SU-DHL-6 (cell line): Measurements from ENCODE around the gene AVEN.

Source experiments
- CTCF ChIP-seq: fragments of 200-600 bp; sonication (generic); IDR thresholded peaks from one replicate; pipeline ENCODE4 v1.5.1; 2017; ENCODE audit warnings: antibody characterized with exemption, mild to moderate bottlenecking, low read length, moderate library complexity; ENCODE audit not compliant: insufficient read depth, poor library complexity, severe bottlenecking
- EZH2phosphoT487 ChIP-seq: fragments of 200-600 bp; sonication (generic), shearing (Covaris generic); conservative IDR thresholded peaks from 2 replicates; pipeline ENCODE4 v1.6.1; 2018; ENCODE audit warnings: mild to moderate bottlenecking, antibody characterized with exemption, low read length, moderate library complexity, mixed read lengths

- no peak for TF ChIP-seq CTCF
- TF ChIP-seq EZH2phosphoT487 = no peak
Observed at GRCh38 chr15:34043391-34043790, 4.4 kb upstream of the AVEN start.
